Transverse colon (tissue), 4 donors: ENCODE results near the gene KLF1.

Experiments
- POLR2A ChIP-seq: fragments of 450-650 bp; IDR thresholded peaks from one replicate; pipeline ENCODE4 v1.6.1; 2016; ENCODE audit warnings: antibody characterized with exemption, mild to moderate bottlenecking, moderate library complexity
- POLR2AphosphoS5 ChIP-seq, 3 donors: sonication (generic); formaldehyde crosslinking; IDR thresholded peaks; one replicate each; pipeline ENCODE4 v1.6.1; 2016; ENCODE audit warnings: antibody characterized with exemption in 3 of 3
- TF ChIP-seq, protein P1 (sequence below), 5 experiments: fragments of 200-600 bp in 3 of 5; fragments of 450-650 bp in 2 of 5; sonication (generic) in 3 of 5; IDR thresholded peaks; 1 replicate in 2 of 5; 2 replicates in 3 of 5; pipeline ENCODE4 v1.5.1; 2016 to 2017; ENCODE audit warnings: antibody characterized with exemption in 5 of 5, inconsistent platforms in 3 of 5, mild to moderate bottlenecking in 2 of 5, moderate library complexity in 1 of 5

DNA sequence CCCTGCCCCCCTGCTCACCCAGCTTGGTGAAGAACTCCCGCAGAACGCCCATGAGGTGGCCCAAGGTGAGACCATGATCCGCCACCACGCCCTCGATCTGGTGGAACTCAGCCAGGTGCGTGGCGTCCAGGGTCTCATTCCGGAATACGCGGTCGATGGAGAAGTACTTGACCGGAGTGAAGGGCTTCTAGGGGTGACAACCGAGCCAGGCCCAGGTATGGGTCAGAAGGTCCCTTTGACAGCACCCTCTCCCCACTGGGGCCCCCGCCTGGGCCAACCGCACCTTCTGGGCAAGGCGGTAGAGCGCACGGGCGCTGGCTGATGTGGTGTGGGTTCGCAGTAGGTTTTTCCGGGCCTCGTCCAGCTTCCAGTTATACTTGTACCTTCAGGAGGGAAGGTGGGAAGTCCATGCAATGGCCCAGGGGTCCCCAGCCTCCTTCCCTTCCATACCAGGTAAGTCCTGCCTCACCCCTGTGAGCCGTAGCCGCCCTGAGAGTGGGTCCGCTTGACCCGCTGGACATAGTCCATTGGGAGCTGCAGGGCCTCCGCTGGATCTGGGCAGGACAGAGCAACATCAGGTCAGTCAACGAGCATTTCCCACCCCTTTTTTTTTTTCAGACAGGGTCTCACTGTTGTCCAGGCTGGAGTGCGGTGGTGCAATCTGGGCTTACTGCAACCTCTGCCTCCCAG, 37.8 kb upstream of the KLF1 start:
- TF ChIP-seq, protein P1, sequence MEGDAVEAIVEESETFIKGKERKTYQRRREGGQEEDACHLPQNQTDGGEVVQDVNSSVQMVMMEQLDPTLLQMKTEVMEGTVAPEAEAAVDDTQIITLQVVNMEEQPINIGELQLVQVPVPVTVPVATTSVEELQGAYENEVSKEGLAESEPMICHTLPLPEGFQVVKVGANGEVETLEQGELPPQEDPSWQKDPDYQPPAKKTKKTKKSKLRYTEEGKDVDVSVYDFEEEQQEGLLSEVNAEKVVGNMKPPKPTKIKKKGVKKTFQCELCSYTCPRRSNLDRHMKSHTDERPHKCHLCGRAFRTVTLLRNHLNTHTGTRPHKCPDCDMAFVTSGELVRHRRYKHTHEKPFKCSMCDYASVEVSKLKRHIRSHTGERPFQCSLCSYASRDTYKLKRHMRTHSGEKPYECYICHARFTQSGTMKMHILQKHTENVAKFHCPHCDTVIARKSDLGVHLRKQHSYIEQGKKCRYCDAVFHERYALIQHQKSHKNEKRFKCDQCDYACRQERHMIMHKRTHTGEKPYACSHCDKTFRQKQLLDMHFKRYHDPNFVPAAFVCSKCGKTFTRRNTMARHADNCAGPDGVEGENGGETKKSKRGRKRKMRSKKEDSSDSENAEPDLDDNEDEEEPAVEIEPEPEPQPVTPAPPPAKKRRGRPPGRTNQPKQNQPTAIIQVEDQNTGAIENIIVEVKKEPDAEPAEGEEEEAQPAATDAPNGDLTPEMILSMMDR (IDR thresholded peaks at IDR 0.05) = no peak
- TF ChIP-seq POLR2AphosphoS5 (IDR thresholded peaks at IDR 0.05) (no peak), POLR2A (no peak)
